SK-MEL-5 (cell line): ENCODE measurements around the gene EXOG. TPM values are rescaled to one million over a fixed set of nuclear protein-coding genes. Genes with fewer than 3 reads are reported as not detected.
"Not testable (repeated sequence)": the region's sequence is repeated elsewhere in the genome, so short reads cannot be mapped to it uniquely, and the experiment has no call there.

Experiments
- DNase-seq: peaks from one replicate; pipeline ENCODE4 v3.0.0-alpha.2; 2016; ENCODE audit warnings: low read depth, low spot score
- in situ Hi-C: cut with HindIII; loops from 2 replicates; pipeline ENCODE4 v1.10.0; 2016; ENCODE audit warnings: low sequenced_read_pairs, high pct_unique_total_duplicates, low pct_unique_long_range_greater_than_20kb
- small RNA-seq, 2 experiments: library from RNA; depleted of rRNA; stranded (forward); fragments of <200 nt; gene quantifications; one replicate each; pipeline ENCODE3, GENCODE V24; 2014
- total RNA-seq: library from RNA; depleted of rRNA; stranded (reverse); fragments of >200 nt; shearing (Covaris generic); gene quantifications from 2 replicates; pipeline ENCODE4 v1.2.3, GENCODE V29; 2014; rRNA removed

Gene EXOG
- total RNA-seq, 1 experiment from 2014 or later: 6.1 TPM

DNA sequence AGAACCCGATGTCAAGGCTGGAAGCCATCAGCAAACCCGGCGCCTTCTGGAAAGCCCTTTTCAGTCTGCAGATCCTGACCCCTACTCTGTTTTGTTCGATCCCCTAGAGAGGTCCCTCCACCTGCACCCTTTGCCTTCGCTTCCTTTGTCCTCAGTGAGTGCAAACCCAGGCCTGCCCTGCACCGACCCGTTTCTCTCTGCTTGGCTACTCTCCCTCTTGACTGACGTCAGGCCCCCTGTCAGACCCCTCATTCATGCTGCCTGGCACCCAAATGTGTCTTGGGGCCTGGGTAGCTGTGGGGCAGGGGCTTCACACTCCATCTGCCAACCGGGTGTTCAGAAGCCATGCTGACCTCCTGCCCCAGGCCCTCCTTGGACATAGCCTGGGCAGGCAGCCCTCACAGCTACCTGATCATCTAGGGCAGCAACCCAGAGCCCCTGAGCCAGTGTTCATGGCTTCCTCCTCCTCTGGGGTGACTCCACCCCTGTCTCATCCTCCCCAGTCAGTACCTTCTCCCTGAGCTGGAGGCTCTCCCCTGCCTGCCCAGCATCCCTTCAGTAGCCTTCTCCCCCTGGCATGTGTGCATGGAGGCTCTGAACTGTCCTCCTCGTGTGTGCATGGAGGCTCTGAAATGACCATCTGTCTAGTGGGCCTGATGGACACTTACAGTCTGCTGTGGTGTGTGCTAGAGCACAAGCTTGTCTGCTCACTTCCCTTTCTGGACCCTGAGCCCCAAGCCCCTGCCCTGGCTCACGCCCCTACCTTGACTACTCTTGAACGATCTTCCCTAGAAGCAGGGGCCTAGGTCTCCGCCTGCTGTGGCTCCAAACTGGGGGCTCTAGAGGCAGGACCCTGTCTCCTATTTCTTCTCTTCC is 69.4 kb downstream of the EXOG start:
- DNase-seq: no peak
- in situ Hi-C loops: no loop called here

DNA sequence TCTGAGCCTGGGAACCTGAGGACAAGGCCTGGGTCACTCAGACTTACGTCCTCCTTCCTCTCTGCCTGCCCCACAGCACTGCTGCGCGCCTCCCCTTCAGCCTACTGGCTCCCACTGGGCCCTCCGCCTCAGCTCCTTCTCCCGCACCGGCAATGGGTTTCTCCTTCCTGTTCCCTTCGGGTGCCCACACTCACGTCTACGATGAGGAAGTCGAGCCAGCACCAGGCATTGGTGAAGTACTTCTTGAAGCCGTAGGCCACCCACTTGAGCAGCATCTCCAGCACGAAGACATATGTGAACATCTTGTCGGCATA is 70.0 kb downstream of the EXOG start:
- no peak for DNase-seq
- in situ Hi-C loops: no loop called here

DNA sequence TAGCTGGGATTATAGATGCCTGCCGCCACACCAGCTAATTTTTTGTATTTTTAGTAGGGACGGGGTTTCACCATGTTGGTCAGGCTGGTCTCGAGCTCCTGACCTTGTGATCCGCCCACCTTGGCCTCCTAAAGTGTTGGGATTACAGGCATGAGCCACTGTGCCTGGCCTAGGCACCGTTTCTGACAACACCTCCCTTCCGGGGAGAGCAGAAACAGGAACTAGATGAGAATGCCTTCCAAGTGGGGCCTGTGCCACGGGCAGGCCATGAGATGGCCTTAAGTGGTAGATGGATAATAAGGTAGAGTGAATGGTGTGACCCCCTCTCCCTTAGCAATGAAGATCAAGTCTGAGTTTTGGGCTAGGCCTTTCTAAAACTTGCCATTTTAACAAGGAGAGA is 70.7 kb downstream of the EXOG start:
- in situ Hi-C loops: not testable (repeated sequence)

DNA sequence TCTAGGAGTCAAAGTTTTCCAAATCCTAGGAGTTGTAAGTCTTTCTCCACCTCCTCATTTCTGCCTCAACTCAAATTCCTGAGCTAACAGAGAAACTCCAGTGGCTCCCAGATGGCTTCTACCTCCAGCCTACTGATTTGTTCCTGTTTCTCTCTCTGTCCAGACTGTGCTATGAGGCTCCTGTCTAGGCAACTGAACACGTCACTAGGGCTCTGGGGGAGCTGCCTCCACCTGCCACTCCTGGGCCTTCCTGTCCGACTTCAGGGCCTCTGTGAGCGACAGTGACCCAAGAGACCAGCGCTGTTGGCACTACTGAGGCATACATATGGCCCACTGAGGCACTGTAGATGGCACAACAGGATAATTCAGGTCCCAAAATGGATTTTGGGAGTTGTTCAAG is 71.4 kb downstream of the EXOG start:
- in situ Hi-C loops: no loop called here
- no peak for DNase-seq

More for the DNA sequence above, 70.7 kb downstream of the EXOG start:
- not testable (repeated sequence) for DNase-seq

DNA sequence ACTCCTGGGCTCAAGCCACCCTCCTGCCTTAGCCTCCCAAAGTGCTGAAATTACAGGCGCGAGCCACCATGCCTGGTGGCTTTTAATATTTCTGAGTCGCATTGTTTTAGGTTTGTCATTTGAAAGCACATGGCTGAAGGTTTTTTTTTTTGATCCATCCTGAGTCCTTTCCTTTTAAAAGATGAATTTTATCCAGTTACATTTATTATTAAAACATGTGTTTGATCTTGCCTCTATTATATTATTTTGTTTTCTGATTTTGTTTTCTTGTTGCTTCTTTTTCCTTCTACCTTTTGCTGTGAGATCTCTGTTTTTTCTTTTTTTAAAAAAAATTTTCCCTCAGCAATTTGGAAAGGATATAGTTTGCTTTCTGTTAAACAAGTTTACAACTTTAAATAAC is 77.0 kb downstream of the EXOG start:
- in situ Hi-C loops: no loop called here
- no peak for DNase-seq

DNA sequence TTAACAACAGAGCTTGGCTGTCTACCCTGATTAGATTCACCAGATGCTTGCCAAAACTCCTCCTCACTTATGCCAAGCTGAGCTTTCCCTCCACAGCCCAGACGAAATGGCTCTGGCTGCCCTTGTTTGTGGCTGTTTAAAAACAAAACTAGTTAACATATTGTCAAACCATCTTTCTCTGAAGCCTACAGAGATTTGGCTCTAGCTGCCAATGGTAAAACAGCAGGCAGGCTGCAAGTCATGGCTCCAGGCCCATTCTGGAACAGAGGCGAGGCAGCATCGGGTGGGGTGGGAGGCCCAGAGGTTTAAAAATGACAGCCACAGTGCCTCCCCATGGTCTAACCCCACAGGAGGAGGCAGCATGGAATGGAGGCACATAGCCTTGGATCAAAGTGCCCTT is 77.4 kb downstream of the EXOG start:
- in situ Hi-C loops: no loop called here
- no peak for DNase-seq

DNA sequence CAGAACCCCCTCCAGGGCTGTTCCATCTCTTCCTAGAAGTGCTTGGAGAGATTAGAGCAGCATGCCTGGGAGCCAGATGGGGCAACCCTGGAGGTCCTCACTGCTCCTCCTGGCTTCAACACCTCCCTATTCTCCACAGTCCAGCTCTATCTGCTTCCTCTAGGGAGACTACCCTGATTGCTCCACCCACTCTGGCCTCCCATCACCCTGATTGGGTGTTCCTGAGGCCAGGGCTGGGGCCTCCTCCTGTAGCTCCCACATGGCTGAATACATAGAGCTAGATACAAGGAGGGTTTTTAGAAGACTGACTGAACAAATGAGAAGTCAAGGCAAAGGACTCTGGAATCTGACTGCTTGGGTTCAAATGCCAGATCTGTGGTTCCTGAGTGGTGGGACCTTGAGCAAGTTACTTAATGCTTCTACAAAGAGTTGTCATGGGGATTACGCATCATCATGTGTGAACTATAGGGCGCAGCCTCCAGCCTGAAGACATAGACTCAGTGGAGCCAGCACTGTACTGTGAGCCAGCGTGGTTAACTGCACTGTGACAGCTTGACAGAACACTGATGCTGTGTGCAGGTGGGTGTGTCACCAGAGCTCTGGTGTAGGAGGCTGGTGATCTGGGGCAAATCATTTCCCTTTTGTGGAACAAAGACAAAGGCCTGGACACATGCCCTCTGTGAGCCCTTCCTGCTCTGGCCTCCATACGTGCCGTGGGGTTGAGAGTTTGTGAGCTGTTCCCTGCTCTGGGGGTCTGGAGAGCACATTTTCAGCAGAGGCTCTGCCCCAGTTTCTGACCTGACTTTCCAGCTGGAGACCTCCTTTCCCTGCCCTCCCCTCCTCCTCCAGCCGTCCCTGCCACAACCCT is 78.5 kb downstream of the EXOG start:
- in situ Hi-C loops: no loop called here
- DNase-seq: no peak

DNA sequence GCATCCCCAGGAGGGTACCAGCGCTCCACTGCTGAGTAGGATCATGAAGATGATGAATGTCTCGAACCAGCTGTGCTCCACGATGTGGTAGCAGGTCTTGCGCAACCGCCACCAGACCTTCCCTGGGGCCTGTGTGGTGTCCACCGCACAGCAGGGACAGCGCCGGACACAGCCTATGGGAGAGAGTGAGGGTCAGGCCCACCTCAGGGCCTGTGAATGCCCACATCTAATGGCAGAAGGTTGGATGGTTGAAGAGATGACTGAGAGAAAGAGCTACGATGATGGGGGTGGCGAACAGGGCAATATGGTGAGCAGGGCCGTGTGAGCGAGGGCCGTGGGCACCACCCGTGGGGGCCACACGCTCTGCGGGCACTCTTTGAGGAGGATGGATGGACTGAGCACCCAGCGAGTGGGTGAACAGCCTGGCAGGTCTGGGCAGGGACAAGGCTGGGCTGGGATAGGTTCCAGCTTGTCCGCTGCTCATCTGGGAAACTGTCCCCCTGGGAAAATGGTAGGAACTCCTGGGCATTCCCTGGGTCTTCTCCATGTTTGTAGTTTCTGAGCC is 79.2 kb downstream of the EXOG start:
- no peak for DNase-seq
- in situ Hi-C loops: no loop called here

Small RNA genes within 50 kb of the gene (small RNA-seq; reads per million reads assigned to genes)
- gene RF00019: 0 reads per million in 2 experiments

Other genes with a start within 250 kb of the EXOG start
- gene SLC22A13, start 230.5 kb upstream of the EXOG start, total RNA-seq: 0.34 TPM in 1 of 2 replicates, not detected in the other
- not detected in 2 replicates for gene SLC22A14, start 214.0 kb upstream of the EXOG start, total RNA-seq
- 14.0 and 18.1 TPM in 2 replicates for gene XYLB, start 149.6 kb upstream of the EXOG start, total RNA-seq
- 7.6 and 8.3 TPM in 2 replicates for gene ACVR2B, start 42.5 kb upstream of the EXOG start, total RNA-seq
- gene SCN5A, start 153.3 kb downstream of the EXOG start, total RNA-seq: 0.51 and 1.0 TPM in 2 replicates